ENCODE data around the gene SDCBP2.

Gene SDCBP2

DNA sequence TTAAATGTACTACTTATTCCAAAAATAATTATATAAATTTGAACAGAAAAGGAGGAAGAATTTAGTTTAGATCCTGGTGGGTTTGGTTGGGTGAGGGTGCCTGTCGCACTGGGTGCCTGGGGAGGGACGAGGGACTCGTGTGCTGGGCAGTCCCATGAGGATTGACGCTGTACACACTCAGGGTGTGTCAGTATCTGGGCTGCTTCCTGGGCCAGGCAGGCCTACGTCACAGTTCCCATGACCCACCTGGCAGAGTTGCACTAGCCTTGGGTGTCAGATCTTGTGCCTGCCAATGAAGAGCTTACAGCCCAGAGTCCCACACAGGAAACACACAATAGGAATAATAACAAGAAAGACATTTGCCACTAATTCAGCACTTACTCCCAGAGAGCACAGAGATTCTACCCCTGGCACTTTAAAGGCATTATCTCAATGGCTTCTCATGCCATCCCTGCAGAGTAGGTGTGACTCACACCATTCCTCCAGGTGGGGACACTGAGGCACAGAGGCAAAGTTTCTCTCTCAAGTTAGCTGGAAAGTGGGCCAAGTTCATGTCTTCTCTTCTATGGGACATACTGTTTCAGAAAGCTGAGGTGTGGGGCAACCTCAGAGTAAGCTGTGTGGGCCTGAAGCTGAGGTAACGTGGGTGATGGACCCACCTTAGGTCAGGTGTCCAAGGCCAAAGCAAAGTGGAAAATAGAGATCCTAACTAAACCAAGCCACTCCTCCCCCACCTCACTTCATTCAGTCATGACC, 1.3 kb upstream of the SDCBP2 start:
- DNase-seq (ENCODE audit: low spot score): no peak

DNA sequence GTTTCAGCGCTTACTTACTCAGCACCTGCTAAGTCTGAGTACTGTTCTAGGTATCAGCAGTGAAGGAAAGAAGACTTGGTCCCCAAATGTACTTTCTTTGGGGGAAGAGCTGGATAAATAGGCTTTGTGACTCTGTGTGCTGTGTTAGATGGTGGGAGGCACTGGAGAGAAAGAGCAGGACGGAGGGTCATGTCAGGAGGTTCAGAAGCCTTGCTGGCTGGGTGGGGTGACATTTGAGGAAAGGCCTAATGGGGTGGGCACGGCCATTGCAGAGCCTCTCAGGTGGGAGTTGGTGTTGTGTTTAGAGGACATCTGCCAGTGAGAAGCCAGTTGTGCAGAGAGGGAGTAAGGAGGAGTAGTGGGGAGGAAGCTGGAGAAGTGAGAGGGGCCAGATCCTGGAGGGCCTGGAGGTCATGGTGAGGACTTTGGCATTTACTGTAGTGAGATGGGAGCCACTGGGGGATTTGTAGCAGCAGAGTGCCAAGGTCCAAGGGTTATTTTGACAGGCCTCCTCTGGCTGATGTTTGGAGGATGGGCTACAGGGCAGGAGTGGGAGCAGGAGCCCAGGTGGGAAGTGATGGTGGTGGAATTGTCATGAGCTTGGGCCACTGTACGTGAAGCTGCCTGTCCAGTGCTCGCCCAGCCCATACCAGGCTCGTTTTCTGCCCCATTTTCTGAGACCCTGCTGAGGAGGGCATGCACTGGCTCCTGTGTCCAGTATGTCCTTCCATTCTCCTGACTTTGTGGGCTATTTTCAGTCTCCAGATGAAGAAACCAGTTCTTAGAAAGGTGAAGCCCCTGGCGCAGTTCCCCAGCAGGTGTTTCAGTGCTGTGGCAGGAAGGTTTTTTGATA, 886 bp downstream of the SDCBP2 start:
- DNase-seq (ENCODE audit: low spot score): no peak

DNA sequence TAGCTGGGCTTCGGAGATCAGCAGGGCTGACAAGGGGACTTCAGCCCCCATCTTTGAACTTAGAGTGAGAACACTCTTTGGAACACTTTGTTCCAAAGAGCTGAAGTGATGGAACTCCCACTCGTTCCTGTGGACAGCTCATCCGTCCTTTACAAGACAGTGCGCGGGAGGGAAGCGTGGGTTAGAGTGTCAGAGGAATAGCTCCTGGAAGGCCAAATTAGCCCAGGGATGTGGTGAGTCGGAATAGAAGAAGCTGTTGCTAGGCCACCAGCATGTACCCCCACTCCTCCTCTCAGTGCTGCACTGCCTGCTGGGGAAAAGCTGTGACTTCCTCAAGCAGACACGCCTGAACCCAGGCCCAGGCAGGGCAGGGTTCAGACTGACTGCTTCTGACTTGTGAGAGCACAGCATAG, 1.7 kb downstream of the SDCBP2 start:
- no peak for DNase-seq (ENCODE audit: low spot score)

DNA sequence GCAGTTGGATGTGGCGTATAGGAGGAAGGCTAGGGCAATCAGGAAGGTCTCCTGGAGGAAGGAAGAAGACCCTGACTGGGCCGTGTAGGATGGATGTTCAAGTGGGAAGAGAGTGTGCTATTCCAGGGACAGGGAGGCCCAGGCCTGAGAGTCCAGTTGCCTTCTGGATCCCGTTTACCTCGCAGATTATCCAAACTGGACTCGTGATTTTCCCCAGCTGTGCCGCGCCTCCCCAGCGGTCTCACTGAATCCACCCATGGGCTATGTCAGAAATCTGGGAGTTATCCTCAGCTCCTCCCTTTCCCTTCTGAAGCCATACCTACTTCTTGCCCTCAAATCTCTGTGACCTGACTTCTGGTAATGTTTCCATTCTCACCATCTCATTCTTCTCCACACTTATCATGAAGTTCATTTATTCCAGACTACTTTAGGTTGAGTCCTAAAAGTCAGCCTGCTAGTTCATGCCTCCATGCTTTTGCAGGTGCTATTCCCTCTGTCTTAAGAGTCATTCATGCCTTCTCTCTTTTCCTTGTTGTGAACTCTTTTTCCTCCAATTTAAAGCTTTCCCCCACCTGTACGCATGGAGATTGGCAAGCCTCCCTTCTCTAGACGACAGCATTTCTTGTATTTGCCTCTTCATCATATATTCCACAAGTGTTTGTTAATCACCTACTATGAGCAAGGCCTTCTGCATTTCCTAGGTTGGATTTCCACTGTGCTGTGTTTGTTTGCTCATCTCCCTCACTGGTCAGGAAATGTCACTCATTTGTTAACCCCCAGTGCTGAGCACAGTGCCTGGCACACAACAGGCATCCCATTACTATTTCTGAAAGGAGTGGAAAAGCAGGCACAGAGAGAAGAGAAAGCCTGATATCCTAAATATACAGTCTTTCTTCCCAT, 2.7 kb downstream of the SDCBP2 start:
- DNase-seq (ENCODE audit: low spot score): no peak

DNA sequence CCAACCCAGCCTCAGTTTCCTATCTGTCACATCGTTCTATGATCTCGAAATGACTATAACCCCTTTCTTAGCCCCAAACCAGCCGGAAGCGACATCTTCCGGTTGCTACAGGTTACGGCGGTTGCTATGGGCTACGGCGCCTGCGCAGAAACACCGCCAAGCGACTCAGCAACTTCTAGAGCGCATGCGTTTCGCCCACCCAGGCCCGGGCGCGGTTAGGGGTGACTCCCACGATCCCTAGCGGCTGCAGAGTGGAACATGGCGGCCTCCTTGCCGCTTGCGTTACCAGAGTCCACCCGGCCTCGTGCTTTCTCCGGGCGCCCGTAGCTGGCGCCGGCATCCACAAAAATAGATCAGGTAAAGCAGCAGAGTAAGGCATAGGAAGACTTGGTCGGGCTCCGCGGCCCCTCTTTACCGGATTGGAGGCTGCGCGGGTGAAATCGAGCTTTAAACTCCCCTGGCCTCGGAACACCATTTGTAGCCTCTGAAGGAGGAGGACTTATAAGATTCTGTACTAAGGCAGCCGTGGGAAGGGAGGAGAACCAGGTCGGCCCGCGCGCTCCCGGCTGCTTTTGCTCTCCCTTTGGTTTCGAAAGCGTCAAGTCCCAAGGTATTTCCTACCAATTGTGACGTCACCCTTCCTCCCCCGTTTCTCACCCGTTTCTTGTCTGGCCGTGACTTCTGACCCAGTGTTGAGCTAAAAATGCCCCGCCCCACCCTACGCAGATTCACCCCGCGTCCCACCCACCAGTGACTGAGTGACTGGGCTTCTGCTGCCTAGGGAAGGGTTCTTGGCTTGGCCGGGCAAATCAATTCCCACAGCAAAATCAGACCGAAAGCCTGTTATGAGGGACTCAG, 3.5 kb downstream of the SDCBP2 start:
- DNase-seq (ENCODE audit: low spot score): peak; percentile 97

DNA sequence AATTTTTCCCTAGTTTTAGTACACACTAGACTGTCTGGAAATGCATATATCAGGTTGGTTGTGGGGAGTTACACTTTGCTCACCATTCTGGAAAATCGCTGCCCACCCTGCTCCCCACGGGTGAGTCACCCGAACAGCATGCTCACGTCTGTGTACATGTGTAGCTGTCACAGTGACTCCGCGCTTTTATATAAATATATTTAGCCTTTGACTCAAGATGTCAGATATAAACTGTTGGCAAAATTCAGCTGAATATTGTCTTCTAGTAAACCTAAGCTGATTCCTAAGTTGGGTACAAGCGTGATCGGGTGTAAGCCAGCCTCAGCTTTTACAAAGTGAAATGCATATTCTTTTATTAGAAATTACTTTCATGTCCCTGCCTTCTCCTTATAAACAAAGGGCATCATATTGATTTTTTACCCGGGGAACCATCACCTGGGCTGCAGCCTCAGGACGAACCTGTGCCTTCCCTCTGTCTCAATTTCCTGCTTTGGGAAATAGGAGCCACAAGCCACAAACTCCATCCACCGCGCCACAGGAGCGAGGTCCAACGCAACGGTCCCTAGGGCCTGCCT, 4.3 kb downstream of the SDCBP2 start:
- peak; percentile 73 for DNase-seq (ENCODE audit: low spot score)

DNA sequence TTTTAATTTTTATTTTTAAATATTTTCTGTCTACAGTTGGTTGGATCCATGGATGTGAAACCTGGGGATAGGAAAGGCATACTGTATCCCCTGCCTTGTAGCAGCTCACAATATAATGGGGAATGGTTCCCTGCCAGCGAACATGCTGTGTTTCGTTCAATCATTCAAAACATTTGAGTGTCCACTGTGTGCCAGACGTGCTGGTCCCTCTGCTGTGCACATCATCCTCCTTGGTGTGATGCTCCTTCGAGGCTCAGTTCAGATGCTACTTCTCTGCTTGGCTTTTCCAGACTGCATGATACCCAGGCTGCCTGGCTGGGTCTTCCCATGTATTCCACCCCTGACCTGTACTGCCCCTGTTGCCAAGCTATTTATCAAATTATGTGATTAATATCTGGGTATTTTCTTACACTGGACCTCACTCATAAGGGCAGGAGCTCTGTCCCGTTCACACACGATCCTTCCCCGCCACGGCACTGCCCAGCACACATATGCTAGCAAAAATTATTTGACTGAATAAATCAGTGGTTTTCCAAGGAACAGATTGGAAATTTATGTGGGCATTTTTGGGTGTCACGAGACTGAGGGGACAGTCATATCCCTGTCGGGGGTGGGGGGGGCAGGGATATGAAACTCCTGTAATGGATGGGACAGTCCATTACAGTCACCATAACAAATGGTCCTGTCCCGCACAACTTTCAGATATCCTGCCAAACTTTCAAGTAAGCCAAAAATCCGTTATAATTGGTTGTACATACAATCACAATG, 4.9 kb downstream of the SDCBP2 start:
- no peak for DNase-seq (ENCODE audit: low spot score)

DNA sequence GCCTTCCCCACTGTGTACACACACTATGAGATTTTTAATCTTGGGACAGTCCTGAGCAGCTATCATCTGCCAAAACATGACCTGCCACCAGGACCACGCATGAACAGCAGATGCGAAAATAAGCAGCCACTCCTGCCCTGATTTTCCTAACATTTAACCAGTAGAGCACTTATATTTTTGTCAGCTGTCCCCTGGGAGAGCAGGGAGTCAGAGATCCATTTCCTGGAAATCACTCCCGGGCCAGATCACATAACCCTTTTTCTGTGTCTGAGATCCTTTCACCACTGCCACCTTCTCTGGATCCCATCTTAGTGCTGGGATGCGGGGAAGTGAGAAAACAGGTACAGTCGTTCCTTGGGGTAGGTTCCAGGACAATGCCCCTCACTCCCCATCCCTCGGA, 5.7 kb downstream of the SDCBP2 start:
- no peak for DNase-seq (ENCODE audit: low spot score)

DNA sequence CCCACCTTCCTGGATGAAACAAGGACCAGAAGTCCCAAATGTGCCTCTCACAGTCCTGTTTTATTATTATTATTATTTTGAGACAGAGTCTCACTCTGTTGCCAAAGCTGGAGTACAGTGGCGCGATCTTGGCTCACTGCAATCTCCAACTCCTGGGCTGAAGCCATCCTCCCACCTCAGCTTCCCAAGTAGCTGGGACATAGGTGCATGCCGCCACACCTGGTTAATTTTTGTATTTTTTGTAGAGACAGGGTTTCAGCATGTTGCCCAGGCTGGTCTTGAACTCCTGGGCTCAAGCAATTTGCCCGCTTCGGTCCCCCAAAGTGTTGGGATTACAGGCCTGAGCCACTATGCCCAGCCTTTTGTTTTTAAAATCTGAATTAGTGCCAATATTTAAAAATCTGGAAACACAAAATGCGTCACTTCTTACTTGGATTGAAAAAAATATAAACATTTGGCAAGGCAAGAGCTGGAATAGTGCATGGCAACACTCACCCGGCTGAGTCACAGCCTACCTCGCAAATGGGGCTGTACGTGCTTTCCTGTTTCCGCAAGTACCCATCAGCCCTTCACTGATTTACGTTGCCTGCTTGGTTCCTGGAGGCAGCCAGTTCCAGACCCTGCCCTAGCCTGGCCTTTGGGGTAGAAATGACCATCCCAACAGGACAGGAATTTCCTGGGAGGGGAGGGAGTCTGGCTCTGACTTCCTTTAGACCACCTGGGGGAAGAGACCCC, 6.3 kb downstream of the SDCBP2 start:
- DNase-seq (ENCODE audit: low spot score): peak; percentile 87

DNA sequence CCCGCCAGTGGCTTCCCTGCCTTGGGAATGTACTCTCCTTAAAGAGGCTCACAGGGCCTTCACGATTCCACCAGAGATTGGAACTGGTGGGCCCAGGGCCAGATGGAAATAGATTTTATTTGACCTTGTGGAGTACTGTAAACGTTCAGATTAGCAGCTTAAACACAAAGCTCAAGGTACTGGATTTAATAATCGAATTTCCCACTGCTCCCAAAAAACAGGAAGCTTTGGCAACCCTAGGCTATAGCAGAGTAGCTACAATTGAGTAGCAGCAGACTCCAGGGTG, 7.3 kb downstream of the SDCBP2 start:
- no peak for DNase-seq (ENCODE audit: low spot score)

DNA sequence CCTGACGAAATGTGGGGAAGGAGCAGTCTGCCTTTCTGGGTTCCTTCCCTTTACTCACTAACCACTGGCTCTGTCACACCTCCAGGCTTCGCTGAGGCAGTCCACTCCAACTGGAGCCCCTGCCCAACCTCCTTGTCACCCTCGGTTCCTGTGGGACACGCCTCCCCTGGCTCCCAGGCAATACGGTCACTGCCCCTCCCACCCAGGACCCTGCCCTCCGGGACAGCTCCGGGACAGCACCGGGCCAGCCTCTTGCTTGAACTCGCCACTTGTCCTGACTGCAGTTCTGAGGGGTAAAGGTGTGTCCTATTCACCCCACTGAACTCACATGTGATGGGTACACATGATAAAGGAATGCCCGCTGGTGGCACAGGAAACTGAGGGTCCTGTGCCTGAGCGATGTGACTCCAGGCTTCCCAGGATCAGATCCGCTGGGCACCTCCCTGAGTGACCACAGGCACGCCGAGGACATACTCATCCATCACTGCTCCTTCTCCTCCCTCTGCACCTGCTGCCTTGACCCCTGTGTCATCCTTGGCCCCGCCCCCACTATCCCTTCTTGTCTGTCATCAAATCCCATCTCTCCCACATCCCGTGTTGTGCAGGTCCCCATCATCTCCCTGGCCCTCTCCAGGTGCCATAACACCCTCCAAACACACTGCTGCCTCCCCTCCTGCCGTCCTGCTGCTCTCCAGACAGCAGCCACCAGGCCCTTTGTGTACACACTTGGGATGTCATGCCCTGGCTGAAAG, 7.9 kb downstream of the SDCBP2 start:
- DNase-seq (ENCODE audit: low spot score): no peak

DNA sequence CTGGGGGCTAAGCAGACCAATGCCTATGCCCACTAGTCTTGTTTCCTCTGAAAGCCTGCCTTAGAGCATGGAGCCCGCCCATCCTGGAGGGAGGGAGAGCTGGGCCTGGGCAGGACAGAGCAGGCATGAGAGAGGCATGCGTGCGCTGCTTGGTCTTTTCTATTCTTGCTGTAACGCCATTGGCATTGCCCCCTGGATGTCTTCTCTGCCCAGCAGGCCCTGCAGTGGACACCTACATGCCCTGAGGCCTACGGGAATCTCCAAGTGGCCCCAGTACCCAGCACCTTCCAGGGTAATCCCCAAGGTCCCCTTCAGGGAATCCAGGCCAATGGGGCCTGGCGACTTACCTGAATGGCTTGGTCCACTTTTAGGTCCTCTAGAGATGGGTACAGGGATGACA, 8.9 kb downstream of the SDCBP2 start:
- DNase-seq (ENCODE audit: low spot score): no peak

DNA sequence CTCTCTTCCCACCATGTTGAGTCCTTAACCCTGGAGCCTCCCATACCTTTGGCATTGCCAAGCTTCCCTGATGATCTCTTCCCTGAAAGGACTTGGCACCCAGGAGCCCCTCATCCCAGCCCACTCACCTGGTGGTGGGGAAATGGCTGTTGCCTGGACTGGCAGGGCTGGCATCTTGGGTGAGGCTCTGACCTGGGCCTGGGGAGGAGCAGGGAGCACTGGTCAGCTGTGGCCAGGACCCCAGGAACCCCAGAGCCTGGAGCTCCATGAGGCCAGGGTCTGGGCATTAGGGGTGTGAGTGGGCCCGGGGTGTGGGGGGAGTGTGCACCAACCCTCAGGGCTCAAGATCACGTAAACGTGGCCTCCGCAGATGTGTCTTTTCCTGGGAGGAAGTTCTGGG, 9.5 kb downstream of the SDCBP2 start:
- no peak for DNase-seq (ENCODE audit: low spot score)

DNA sequence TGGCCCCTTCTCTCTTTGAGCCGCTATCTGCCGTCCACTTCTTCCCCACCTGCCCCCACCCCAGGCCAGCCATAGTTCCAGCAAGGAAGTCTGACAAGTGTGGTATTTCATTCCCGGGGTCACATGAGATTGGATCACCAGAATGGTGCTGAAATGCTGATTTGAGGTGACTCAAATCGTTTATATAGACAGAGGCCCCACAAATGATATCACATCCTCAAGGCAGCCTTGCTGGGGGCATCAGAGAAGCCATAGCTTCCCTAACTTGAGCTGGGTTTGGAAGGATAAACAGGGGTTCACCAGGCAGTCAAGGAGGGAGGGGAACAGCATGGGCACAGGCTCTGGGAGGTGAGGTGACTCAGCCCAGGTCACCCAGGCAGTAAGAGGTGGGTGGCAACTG, 9.9 kb downstream of the SDCBP2 start:
- no peak for DNase-seq (ENCODE audit: low spot score)

DNA sequence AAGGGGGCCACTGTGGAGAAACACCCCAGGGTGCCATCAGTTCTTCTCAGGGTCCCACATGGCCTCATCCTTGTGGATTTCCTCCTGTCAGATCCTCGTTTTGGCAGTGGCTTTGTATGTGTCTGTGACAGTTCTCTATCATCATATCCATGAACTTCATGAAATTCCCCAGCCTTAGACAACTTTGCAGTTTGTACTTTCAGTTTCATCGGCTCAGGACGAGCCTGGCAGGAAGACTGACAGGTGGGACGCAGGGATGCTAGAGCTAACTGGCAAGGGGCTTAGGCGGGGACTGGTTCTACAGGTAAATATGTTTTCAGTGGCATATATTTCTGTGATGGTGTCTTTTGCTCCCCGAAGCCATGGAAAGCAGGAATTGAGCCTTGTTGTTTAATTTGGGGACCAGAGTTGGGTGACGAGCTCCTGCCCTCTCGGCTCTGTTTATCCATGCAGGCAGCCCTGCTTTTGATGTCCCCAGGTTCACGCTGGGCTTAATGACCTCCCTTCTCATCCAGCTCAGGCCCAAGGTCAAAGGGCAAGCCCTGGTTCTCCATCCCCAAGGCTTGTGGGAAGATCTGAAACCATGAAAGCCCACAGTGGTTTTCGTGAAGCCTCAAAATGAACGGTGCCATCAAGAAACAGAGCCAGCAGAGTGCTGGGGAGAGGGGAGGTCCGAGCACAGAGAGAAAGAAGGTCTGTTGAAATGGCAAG, 11.2 kb downstream of the SDCBP2 start:
- no peak for DNase-seq (ENCODE audit: low spot score)

DNA sequence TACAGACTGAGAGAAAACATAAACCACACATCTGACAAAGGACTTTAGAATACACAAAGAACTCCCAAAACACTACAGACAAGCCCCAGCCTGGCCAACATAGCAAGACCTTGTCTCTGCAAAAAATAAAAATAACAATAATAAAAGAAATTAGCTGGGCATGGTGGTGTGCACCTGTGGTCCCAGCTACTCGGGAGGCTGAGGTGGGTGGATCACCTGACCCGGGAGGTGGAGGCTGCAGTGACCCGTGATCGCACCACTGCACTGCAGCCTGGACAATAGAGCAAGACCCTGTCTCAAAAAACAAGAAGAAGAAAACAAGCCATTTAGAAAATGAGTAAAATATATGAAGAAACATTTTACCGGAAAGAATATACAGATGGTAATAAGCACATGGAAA, 13.1 kb downstream of the SDCBP2 start:
- no peak for DNase-seq (ENCODE audit: low spot score)

DNA sequence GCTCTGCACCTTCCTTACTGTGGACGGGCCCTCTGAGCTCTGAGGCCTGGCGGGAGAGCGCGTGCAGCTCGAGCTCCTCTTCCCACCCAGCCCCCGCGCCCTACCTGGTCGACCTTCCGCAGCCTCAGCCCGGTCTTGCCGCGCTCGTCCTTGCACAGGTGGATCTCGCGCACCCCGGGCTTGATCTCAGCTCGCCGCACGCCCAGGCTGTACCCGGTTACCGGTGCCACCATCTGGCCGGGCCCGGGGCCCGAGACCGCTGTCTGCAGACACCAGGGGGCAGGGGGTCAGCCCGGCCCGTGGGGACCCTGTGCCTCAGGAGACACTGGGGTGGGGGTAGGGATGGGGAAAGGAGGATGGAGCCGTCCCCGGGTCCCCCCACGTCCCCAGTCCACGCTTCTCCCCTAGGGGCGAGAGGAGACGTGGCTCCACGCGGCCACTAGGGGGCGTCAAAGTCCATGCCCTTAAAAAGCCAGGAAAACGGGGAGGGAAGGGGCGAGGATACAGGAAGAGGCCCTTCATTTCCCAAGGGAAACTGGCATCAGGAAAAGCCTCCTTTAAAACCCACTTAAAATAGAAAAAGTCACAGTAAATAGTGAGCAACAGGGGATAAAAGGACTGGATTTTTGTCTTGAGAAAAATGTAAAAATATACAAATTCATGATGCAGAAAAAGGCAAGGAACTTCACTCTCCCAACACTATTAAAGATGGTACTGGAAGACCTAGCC, 15.5 kb downstream of the SDCBP2 start:
- DNase-seq (ENCODE audit: low spot score): peak; percentile 88

DNA sequence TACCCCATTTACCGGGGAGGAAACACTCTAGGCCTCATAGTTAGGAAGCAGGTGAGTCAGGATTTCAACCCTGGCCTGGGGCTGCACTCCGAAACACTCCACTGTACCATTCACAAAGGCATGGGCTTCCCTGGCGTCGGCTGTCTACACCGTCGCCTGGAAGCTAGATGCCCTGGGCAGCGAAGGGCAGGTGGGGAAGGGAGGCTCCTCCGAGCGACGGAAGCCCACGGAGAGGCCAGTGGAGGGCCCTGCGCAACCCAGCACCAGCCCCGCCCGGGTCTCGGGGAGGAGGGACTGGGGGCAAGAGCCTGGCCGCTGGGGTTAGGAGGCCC, 16.1 kb downstream of the SDCBP2 start:
- DNase-seq (ENCODE audit: low spot score): no peak

Measured in AG08396 (cell line).